ENCODE measurements around the gene AAK1.

- TF ChIP-seq, protein P1, sequence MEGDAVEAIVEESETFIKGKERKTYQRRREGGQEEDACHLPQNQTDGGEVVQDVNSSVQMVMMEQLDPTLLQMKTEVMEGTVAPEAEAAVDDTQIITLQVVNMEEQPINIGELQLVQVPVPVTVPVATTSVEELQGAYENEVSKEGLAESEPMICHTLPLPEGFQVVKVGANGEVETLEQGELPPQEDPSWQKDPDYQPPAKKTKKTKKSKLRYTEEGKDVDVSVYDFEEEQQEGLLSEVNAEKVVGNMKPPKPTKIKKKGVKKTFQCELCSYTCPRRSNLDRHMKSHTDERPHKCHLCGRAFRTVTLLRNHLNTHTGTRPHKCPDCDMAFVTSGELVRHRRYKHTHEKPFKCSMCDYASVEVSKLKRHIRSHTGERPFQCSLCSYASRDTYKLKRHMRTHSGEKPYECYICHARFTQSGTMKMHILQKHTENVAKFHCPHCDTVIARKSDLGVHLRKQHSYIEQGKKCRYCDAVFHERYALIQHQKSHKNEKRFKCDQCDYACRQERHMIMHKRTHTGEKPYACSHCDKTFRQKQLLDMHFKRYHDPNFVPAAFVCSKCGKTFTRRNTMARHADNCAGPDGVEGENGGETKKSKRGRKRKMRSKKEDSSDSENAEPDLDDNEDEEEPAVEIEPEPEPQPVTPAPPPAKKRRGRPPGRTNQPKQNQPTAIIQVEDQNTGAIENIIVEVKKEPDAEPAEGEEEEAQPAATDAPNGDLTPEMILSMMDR (IDR thresholded peaks at IDR 0.05; ENCODE audit: insufficient read depth, low read length, poor library complexity, severe bottlenecking): no peak
- no peak for TF ChIP-seq EZH2phosphoT487 (conservative IDR thresholded peaks at IDR 0.05; ENCODE audit: low read length)
Measured at GRCh38 chr2:69665152-69665551, 21.6 kb upstream of the AAK1 start.
